Measurements from ENCODE around the gene TYSND1.
"Not testable (repeated sequence)": the region's sequence is repeated elsewhere in the genome, so short reads cannot be mapped to it uniquely, and the experiment has no call there.

The TYSND1 gene

GRCh38 chr10:70132098-70133029 is 14.1 kb downstream of the TYSND1 start, which contains the start of gene AIFM2:
Gene AIFM2 (minus strand): TSS chr10:70132825. CDS start chr10:70124084, 8,741 bp downstream.
- DNase-seq (ENCODE audit: low read depth in 3 of 3) = peak in 1 of 3 experiments; percentile 29

DNA sequence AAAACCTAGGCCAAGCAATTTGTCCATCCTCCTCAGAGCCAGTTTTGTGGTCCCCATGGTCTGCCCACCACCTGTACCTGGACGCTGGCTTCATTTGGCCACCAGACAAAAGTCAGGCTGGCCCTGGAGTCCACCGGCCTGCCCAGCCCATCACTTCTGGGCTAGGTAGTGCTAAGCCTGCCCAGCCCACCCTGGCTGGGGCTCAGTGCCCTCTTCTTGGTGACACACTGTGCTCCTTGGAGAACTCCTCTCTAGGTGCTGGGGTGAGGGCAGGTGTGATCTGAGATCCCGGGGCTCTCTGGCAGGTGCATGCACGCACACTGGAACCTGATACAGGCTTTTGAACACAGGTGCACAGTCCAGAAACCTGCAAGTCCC is 15.0 kb downstream of the TYSND1 start:
- DNase-seq (ENCODE audit: low read depth in 3 of 3) = no peak

- no peak for DNase-seq (ENCODE audit: low read depth in 3 of 3)
These were observed 15.5 kb downstream of the TYSND1 start for GRCh38 chr10:70130878-70131559.

GRCh38 chr10:70126700-70127395 is 19.7 kb downstream of the TYSND1 start:
- DNase-seq (ENCODE audit: low read depth in 3 of 3) = no peak

DNA sequence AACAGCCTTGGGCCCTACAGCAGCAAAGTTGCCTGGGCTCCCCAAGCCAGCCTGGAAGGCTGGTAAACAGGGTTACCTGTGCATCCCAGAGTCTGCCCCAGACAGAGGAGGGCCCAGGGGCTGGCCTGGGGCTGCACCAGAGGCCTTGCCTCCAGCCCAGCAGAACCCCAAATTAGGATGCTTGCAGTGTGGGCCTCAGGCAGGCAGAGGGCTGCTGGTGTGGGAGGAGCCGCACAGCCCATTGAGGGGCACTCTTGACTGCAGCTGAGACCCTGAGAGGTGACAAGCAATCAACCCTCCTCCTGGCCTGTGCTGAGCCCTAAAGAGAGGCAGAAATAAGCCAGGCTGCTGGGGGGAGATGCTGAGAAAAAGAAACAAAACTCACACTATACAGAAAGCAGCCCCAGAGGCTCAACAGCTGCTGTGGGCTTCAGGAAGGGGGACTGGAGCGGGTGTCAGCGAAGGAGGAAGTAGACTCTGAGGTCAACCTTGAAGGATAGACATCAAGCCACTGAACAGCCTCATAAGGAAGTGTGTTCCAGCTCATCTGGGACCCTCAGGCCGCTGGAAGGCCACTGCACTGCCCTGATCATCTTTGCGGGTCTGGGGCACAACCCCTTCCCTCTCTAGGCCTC is 20.5 kb downstream of the TYSND1 start:
- DNase-seq (ENCODE audit: low read depth in 3 of 3) = no peak

DNA sequence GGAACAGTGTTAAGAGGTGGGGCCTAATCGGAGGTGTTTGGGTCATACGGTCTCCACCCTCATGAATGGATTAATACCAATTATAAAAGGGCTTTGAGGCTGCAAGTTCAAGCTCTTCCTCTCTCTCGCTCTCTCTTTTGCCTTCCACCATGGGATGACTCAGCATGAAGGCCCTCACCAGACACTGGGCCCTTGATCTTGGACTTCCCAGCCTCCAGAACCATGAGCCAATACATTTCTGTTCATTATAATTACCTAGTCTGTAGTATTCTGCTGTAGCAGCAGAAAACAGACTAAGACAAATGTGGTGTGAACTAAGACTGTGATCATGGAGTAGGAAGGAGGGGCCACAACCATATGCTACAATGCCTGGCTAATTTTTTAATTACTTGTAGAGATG is 21.6 kb downstream of the TYSND1 start:
- no peak for DNase-seq (ENCODE audit: low read depth in 3 of 3)

DNA sequence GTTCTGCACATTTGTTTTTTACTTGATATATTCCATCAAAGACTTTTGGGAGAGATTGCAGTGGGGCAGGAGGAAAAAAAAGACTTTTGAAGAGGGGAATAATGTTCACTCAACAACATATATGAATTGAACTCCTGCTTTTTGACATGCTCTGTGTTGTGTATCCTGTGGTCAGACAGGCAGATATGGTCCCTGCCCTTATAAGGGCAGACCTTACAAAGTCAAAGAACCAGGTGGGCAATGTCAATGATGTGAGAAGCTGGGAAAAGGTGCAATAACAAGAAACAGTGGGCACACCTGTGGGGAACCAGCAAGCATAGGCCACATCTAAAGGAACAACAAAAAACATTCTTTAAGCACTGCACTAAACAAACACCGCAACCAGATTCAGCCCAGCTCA is 22.1 kb downstream of the TYSND1 start:
- DNase-seq (ENCODE audit: low read depth in 3 of 3) = no peak

GRCh38 chr10:70123817-70124216 is 22.7 kb downstream of the TYSND1 start:
- no peak for DNase-seq (ENCODE audit: low read depth in 3 of 3)

DNA sequence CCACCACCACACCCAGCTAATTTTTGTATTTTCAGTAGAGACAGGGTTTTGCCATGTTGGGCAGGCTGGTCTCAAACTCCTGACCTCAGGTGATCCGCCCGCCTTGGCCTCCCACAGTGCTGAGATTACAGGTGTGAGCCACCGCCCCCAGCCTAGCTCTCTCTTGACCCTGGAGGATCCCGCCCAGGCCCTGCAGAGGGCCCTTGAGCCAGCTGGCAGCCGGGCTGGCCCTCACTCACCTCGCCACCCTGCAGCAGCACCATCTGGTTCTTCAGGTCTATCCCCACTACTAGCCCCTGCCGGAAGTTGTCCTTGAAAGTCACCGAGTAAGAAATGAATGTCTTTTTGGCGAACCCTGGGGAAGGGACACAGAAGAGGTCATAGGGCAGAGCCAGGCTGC is 23.3 kb downstream of the TYSND1 start:
- DNase-seq (ENCODE audit: low read depth in 3 of 3) = not testable (repeated sequence)

DNA sequence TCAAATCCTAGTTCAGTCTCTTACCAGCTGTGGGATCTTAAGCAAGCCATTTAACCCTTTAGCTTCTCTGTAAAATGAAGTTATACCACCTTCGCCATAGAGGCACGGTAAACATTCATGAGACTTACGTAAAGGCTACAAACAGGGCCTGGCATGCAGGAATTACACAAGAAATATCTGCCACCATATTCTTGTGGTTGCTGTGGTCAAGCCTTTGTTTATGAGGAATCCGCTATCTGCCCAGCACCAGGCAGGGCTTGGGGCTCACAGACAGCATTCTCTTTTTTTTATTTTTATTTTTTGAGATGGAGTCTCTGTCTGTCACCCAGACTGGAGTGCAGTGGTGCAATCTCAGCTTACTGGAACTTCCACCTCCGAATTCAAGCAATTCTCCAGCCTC is 23.8 kb downstream of the TYSND1 start:
- no peak for DNase-seq (ENCODE audit: low read depth in 3 of 3)

GRCh38 chr10:70121281-70121949 is 25.1 kb downstream of the TYSND1 start:
- no peak for DNase-seq (ENCODE audit: low read depth in 3 of 3)

DNA sequence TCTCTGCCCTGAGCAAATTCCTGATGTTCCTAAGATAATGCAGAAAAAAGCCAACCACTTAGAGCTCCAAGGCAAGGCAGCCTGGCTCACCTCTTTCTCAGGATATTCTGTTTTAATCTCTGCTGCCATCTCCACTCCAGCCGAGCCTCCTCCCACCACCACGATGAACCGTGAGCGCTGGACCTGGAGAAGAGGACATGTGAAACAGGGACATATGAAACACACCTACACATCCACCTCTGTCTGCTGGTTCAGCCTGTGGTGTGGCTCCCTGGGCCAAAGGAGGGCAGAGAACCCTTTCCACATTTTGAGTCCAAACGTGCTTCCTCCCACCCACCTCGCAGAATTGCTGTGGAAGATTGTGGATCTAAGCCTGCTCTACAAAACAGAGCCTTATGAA is 26.1 kb downstream of the TYSND1 start:
- no peak for DNase-seq (ENCODE audit: low read depth in 3 of 3)

DNA sequence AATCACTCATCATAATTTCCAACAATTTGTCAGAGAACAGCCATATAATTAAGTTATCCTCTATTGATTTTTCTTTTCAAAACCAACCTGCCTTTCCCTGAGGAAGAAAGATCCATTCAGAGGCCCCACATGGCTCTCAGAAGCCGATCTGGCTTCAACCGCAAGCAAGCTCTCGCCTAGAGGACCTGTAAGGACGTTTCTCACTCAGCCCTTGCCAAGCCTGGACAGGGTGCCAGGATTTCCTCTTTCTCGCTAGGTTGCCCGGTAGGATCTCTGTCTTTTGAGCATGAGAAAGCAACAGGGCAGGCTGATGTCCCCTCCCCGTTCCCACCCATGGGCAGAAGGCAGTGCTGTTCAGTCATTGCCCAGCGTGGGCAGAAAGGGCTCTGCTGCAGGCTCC is 26.9 kb downstream of the TYSND1 start:
- DNase-seq (ENCODE audit: low read depth in 3 of 3) = no peak

DNA sequence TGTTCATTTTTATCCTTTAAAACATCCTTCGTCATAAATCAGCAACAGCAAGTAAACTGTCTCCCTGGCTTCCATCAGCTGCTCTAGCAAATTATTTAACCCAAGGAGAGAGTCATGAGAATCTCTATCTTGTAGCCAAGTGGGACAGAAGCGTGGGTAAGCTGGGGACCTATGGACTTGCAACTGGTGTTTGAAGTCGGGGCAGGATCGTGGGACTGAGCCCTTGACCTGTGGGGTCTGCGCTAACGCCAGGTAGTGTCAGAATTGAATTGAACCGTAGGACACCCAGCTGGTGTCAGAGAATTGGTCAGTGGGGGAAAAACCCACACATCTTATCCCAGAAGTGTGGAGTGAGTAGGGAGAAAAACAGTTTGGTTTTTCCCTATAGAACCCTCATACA is 27.3 kb downstream of the TYSND1 start:
- no peak for DNase-seq (ENCODE audit: low read depth in 3 of 3)

DNA sequence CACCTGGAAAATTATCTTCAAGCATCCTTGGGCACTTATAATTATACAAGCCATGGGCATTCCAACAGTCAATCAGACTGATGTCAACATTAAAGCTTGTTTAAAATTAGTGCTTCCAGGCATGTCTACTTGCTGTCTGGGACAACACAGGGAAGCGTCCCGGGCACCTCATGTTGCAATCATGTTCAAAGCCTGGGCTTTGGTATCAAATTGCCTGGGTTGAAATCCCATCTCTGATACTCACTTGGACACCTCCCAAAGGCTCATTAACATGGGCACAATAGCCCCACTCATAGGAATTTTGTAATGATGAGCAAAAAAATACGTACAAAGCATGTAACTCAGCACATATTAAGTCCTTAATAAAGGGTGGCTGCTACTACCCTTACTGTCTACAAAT is 28.3 kb downstream of the TYSND1 start:
- no peak for DNase-seq (ENCODE audit: low read depth in 3 of 3)

GRCh38 chr10:70117646-70118045 is 28.9 kb downstream of the TYSND1 start:
- no peak for DNase-seq (ENCODE audit: low read depth in 3 of 3)

GRCh38 chr10:70115948-70116682 is 30.4 kb downstream of the TYSND1 start:
- peak in 1 of 3 experiments; percentile 33 for DNase-seq (ENCODE audit: low read depth in 3 of 3)

DNA sequence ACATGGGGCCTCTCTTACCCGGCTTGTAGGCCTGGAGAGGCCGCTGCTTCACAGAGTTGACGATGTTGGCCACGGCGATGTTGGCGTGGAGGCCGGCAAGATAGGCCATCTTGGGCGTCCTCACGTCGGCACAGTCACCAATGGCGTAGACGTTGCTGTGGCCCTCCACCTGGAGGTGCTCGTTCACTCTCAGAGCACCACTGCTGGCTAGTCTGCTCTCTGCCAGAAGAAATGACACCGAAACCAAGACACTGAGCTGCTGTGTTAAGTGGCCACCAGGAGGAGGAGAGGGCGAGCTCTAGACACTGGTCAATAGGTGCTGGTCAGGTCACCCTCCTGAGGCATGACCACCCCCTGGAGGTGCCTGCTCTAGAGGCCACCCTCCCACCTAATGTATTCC is 31.6 kb downstream of the TYSND1 start:
- DNase-seq (ENCODE audit: low read depth in 3 of 3) = no peak

DNA sequence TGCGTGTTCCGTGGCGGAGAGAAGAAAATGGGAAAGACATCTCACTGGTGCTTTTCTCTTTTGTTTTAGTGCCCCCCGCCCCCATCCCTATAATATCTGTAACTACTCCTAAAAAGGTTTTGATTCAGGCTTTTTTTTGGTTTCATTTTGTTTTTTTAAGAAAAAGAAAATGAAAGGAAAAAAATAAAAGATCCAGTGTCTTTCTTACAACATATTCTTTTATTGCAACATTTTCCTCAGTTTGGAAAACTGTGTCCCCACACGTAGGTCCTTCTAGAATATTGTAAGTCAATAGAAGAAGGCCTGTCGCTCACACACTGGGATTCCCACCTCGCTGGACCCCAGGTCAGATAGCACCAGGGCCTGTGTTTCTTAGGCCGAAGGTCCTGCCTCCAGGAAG is 34.4 kb downstream of the TYSND1 start:
- no peak for DNase-seq (ENCODE audit: low read depth in 3 of 3)

- no peak for DNase-seq (ENCODE audit: low read depth in 3 of 3)
These were observed 35.0 kb downstream of the TYSND1 start for GRCh38 chr10:70111496-70111895.
